GM23338 (cell line): Measurements from ENCODE around the gene JMJD1C.

ENCODE experiments used
- CREB1 ChIP-seq: fragments of 250-450 bp; sonication (Bioruptor Pico); IDR thresholded peaks from 2 replicates; pipeline ENCODE4 v1.5.0; 2020; ENCODE audit warnings: low read depth, mild to moderate bottlenecking, moderate library complexity
- EZH2 ChIP-seq: fragments of 200-600 bp; sonication (generic); IDR thresholded peaks from one replicate; pipeline ENCODE4 v1.8.0; 2017; ENCODE audit warnings: antibody characterized with exemption, mild to moderate bottlenecking, low read depth; ENCODE audit not compliant: unreplicated experiment
- EZH2phosphoT487 ChIP-seq: fragments of 200-600 bp; sonication (generic); IDR thresholded peaks from one replicate; pipeline ENCODE4 v1.8.1; 2018; ENCODE audit warnings: antibody characterized with exemption; ENCODE audit not compliant: unreplicated experiment
- JUNB ChIP-seq: IDR thresholded peaks from one replicate; pipeline ENCODE4 v1.6.1; 2016; ENCODE audit warnings: antibody characterized with exemption; ENCODE audit not compliant: unreplicated experiment
- POLR2AphosphoS5 ChIP-seq: IDR thresholded peaks from 2 replicates; pipeline ENCODE4 v1.6.1; 2016; ENCODE audit warnings: antibody characterized with exemption, low read depth
- ZNF114 ChIP-seq: fragments of 250-450 bp; sonication (Bioruptor Pico); IDR thresholded peaks from 2 replicates; pipeline ENCODE4 v1.5.0; 2020; ENCODE audit warnings: mild to moderate bottlenecking, moderate library complexity
- TF ChIP-seq, protein P1 (sequence below), 2 experiments: fragments of 200-600 bp in 1 of 2; sonication (generic) in 1 of 2; conservative IDR thresholded peaks; 2 replicates each; pipeline versions ENCODE4 v1.5.1 to v1.6.1; 2016 to 2017; ENCODE audit warnings: antibody characterized with exemption in 2 of 2, low read depth in 2 of 2, mild to moderate bottlenecking in 2 of 2, moderate library complexity in 1 of 2
- TF ChIP-seq, protein P2 (sequence below): IDR thresholded peaks from one replicate; pipeline ENCODE4 v1.6.1; 2018; ENCODE audit warnings: antibody characterized with exemption; ENCODE audit not compliant: unreplicated experiment
- TF ChIP-seq, protein P3 (sequence below): IDR thresholded peaks from 2 replicates; pipeline ENCODE4 v1.6.1; 2016; ENCODE audit warnings: antibody characterized with exemption

DNA sequence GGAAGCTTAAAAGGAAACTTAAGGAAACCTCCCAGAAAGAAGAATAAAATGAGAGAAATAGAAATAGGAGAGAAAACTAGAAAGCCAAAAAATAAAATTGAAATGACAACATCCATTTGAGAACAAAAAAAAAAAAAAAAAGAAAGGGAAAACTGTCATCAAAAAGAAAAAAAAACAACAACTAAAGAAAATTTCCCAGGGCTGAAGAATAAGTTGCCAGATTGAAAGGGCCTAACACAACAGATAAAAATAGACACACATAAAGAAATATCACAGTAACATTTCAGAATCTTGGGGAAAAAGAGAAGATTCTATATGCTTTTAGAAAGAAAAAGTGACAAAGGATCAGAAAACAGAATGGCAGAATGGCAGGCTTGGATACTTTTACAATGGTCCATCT lies 157.1 kb downstream of the JMJD1C start:
- TF ChIP-seq, protein P1, sequence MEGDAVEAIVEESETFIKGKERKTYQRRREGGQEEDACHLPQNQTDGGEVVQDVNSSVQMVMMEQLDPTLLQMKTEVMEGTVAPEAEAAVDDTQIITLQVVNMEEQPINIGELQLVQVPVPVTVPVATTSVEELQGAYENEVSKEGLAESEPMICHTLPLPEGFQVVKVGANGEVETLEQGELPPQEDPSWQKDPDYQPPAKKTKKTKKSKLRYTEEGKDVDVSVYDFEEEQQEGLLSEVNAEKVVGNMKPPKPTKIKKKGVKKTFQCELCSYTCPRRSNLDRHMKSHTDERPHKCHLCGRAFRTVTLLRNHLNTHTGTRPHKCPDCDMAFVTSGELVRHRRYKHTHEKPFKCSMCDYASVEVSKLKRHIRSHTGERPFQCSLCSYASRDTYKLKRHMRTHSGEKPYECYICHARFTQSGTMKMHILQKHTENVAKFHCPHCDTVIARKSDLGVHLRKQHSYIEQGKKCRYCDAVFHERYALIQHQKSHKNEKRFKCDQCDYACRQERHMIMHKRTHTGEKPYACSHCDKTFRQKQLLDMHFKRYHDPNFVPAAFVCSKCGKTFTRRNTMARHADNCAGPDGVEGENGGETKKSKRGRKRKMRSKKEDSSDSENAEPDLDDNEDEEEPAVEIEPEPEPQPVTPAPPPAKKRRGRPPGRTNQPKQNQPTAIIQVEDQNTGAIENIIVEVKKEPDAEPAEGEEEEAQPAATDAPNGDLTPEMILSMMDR (conservative IDR thresholded peaks at IDR 0.05; ENCODE audit: low read depth in 2 of 2), result no peak
- TF ChIP-seq POLR2AphosphoS5, result no peak
- no peak for TF ChIP-seq EZH2
- TF ChIP-seq, protein P2, sequence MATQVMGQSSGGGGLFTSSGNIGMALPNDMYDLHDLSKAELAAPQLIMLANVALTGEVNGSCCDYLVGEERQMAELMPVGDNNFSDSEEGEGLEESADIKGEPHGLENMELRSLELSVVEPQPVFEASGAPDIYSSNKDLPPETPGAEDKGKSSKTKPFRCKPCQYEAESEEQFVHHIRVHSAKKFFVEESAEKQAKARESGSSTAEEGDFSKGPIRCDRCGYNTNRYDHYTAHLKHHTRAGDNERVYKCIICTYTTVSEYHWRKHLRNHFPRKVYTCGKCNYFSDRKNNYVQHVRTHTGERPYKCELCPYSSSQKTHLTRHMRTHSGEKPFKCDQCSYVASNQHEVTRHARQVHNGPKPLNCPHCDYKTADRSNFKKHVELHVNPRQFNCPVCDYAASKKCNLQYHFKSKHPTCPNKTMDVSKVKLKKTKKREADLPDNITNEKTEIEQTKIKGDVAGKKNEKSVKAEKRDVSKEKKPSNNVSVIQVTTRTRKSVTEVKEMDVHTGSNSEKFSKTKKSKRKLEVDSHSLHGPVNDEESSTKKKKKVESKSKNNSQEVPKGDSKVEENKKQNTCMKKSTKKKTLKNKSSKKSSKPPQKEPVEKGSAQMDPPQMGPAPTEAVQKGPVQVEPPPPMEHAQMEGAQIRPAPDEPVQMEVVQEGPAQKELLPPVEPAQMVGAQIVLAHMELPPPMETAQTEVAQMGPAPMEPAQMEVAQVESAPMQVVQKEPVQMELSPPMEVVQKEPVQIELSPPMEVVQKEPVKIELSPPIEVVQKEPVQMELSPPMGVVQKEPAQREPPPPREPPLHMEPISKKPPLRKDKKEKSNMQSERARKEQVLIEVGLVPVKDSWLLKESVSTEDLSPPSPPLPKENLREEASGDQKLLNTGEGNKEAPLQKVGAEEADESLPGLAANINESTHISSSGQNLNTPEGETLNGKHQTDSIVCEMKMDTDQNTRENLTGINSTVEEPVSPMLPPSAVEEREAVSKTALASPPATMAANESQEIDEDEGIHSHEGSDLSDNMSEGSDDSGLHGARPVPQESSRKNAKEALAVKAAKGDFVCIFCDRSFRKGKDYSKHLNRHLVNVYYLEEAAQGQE, result no peak
- TF ChIP-seq JUNB, result no peak
- no peak for TF ChIP-seq ZNF114
- TF ChIP-seq, protein P3, sequence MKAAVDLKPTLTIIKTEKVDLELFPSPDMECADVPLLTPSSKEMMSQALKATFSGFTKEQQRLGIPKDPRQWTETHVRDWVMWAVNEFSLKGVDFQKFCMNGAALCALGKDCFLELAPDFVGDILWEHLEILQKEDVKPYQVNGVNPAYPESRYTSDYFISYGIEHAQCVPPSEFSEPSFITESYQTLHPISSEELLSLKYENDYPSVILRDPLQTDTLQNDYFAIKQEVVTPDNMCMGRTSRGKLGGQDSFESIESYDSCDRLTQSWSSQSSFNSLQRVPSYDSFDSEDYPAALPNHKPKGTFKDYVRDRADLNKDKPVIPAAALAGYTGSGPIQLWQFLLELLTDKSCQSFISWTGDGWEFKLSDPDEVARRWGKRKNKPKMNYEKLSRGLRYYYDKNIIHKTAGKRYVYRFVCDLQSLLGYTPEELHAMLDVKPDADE, result no peak
- TF ChIP-seq CREB1 (CRISPR knock-in tag), result no peak
- no peak for TF ChIP-seq EZH2phosphoT487
